Activated naive CD8-positive, alpha-beta T cell treated with anti-CD3 and anti-CD28 coated beads, Interleukin-2, amount 10 ng/mL, durations not matched to agents 7 days and 5 days (primary cell): ENCODE measurements around the gene MAB21L3. TPM values are rescaled to one million over a fixed set of nuclear protein-coding genes. Genes with fewer than 3 reads are reported as not detected.

ENCODE experiments used
- ATAC-seq: fragments of 150-1000 bp; cut with Tn5 transposase; one replicate; pipeline ENCODE4 v1.10.0; 2021; ENCODE audit warnings: low read depth, moderate library complexity
- POLR2A ChIA-PET: fragments of 350-600 bp; sonication (Branson Sonifier 250); formaldehyde crosslinking; loops from one replicate; lab custom pipeline; 2021; ENCODE audit warnings: antibody characterized with exemption; lab: Charles Lee
- DNase-seq: peaks from one replicate; pipeline ENCODE4 v3.0.0; 2021
- H3K27ac Mint-ChIP-seq: one replicate; pipeline ENCODE4 v1.8.0; 2022; ENCODE audit warnings: mild to moderate bottlenecking, mixed read lengths
- H3K27me3 Mint-ChIP-seq: one replicate; pipeline ENCODE4 v1.8.0; 2022; ENCODE audit warnings: mild to moderate bottlenecking, moderate library complexity, mixed read lengths
- H3K36me3 Mint-ChIP-seq: one replicate; pipeline ENCODE4 v1.8.0; 2021; ENCODE audit warnings: mild to moderate bottlenecking, mixed read lengths
- H3K4me1 Mint-ChIP-seq: one replicate; pipeline ENCODE4 v1.8.0; 2021; ENCODE audit warnings: mixed read lengths
- H3K4me3 Mint-ChIP-seq: one replicate; pipeline ENCODE4 v1.8.0; 2022; ENCODE audit warnings: mild to moderate bottlenecking, moderate library complexity, mixed read lengths
- H3K9me3 Mint-ChIP-seq: one replicate; pipeline ENCODE4 v1.8.0; 2021; ENCODE audit warnings: mixed read lengths
- total RNA-seq, 2 experiments: library from RNA; stranded (reverse); gene quantifications; one replicate each; pipeline ENCODE4 v1.2.3, GENCODE V29; 2021

MAB21L3 gene
- not detected for total RNA-seq

DNA sequence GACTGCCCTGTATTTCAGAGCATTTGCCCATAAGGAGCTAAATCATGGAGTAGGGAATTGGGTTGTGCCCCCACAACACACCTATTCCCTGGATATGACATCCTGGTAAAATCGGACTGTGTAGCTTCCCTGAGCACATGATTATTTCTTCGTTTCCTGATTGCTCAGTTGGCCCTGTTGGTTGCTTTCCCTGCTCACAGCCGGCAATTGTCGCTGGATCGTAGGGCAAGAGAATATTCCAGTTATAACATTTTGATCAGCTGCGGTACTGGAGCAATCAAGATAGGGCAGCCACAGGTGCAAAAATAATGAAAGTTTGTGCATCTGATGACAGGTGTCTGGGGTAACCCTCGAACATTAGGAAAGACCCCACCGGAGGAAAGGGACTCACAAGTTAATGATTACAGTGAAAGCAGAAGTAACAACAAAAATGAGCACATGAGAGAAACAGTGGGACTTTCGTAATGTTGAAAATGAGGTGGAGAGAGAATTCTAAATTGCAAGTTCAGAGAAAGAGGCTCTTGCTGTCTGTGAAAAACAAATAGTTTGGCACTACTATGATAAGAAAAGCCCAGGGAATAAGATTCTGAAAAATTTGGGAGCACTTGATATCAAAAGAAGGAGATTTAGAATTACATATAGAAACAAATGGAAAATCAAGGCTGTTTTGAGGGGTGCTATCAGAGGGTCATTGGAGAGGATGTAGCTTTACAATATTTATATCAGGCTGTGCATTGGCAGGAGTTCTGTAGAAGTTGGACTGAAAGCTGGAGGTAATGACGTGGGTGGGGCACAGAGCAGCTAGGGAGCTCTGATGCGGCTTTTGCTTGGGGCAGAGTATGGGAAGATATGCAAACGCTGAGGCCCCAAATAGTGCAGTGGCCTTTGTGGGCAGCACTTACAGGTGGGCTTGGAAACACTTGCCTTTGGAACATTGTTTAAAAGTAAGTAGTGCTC, at the start of gene MAB21L3:
TSS of gene MAB21L3 (plus strand) at position 833 of the 957 bp plus-strand sequence. CDS start 1,217 bp downstream, outside the sequence.
- no peaks in the 10 kb centered on the region for H3K36me3 Mint-ChIP-seq
- H3K27ac Mint-ChIP-seq, result no peak within 1 kb of the TSS
- no peaks in the 10 kb centered on the region for H3K4me1 Mint-ChIP-seq
- H3K9me3 Mint-ChIP-seq, result no peaks in the 10 kb centered on the region
- peaks cover 5% of the 10 kb centered on the region for H3K27me3 Mint-ChIP-seq
- POLR2A ChIA-PET, result no interaction called here
- no peak for DNase-seq
- H3K4me3 Mint-ChIP-seq, result no peak within 1 kb of the TSS
- no peak for ATAC-seq

DNA sequence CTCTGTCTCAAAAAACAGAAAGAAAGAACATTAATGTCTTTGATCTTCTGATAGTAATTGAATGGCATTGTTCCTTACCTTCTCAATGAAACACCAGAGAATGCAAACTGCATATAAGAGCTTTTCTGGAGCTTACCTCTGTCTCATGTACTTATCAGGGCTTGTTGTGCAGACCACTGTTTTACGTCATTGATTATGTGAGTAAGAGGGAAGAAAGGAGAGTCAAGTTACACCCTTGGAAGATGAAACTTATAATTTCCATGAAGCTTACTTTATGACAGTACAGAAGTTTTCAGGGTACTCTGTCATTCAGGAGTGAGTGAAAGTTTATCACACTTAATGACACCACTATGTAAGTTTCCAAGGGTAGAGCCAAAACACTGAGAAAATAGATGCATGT, 49.0 kb upstream of the MAB21L3 start:
- H3K36me3 Mint-ChIP-seq, result peaks cover 1% of the 10 kb centered on the region
- ATAC-seq, result no peak
- H3K27ac Mint-ChIP-seq, result no peak overlapping the region
- no peak for DNase-seq
- POLR2A ChIA-PET, result no interaction called here
- no peak overlapping the region for H3K4me3 Mint-ChIP-seq
- peaks cover 14% of the 10 kb centered on the region for H3K27me3 Mint-ChIP-seq
- H3K4me1 Mint-ChIP-seq, result no peaks in the 10 kb centered on the region
- peaks cover 8% of the 10 kb centered on the region for H3K9me3 Mint-ChIP-seq

GRCh38 chr1:116064616-116065015, 46.6 kb upstream of the MAB21L3 start:
- ATAC-seq, result no peak
- Mint-ChIP-seq H3K4me3 (no peak overlapping the region), H3K27me3 (peaks cover 18% of the 10 kb centered on the region), H3K9me3 (peaks cover 1% of the 10 kb centered on the region), H3K27ac (no peak overlapping the region), H3K36me3 (peaks cover 4% of the 10 kb centered on the region), H3K4me1 (no peaks in the 10 kb centered on the region)
- DNase-seq, result no peak
- POLR2A ChIA-PET, result no interaction called here

DNA sequence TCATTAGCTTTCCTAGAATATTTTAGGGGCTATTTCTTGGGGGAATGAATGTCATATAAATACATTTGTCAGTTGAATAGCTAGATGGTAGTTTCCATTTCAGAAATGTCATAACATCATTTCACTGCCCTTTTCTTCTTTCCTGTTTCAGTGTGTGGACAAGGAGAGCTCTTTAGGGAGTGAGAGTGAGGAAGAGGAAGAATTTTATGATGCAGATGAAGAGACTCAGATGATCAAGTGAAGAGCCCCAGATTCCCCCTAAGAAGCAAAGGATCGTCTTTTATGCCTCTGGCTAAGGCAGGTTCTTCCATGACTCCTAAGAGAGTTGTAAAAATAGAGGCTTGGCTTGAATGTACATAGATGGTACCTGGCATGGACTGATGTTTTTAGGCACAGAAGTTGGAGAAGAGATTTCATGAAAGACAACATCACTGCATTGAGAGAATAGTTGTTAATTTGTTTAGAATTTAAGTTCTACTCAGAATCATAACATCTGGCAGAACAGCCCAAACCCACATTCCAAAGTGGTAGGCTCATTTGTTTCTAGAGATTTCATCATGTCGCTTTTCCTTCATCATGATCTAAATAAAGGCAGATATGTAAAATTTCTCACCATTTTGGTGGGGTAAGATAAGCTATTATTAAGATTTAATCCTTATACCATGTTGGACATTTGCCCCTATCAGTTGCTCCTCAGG, 44.2 kb upstream of the MAB21L3 start:
- Mint-ChIP-seq H3K27me3 (peaks cover 9% of the 10 kb centered on the region), H3K27ac (no peak overlapping the region), H3K9me3 (peaks cover 1% of the 10 kb centered on the region), H3K36me3 (peaks cover 4% of the 10 kb centered on the region), H3K4me3 (no peak overlapping the region), H3K4me1 (no peaks in the 10 kb centered on the region)
- DNase-seq (no peak), ATAC-seq (no peak)
- POLR2A ChIA-PET, result no interaction called here

DNA sequence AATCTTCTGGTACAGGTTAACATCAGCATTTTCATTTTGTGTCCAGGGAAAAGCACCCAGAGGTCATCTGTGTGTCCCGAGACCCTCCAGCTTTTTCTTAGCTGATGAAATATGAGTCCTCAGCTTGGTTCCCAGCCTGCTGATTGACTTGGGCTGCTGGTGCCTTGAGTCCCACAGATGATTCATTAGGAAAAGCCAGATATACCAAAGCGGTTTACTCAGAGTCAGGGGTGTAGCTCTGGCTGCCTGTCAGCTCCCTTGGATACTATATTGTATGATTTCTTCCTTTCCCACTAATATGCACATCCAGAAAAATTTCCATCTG, 43.7 kb upstream of the MAB21L3 start:
- Mint-ChIP-seq H3K27ac (no peak overlapping the region), H3K36me3 (peaks cover 4% of the 10 kb centered on the region), H3K27me3 (peaks cover 8% of the 10 kb centered on the region), H3K9me3 (peaks cover 1% of the 10 kb centered on the region), H3K4me3 (no peak overlapping the region), H3K4me1 (no peaks in the 10 kb centered on the region)
- ATAC-seq (no peak), DNase-seq (no peak)
- POLR2A ChIA-PET, result no interaction called here

GRCh38 chr1:116075575-116075974, 35.6 kb upstream of the MAB21L3 start:
- Mint-ChIP-seq H3K9me3 (no peaks in the 10 kb centered on the region), H3K4me1 (no peaks in the 10 kb centered on the region), H3K4me3 (no peak overlapping the region), H3K27me3 (peaks cover 17% of the 10 kb centered on the region), H3K36me3 (no peaks in the 10 kb centered on the region), H3K27ac (no peak overlapping the region)
- DNase-seq (no peak), ATAC-seq (no peak)
- POLR2A ChIA-PET, result no interaction called here

DNA sequence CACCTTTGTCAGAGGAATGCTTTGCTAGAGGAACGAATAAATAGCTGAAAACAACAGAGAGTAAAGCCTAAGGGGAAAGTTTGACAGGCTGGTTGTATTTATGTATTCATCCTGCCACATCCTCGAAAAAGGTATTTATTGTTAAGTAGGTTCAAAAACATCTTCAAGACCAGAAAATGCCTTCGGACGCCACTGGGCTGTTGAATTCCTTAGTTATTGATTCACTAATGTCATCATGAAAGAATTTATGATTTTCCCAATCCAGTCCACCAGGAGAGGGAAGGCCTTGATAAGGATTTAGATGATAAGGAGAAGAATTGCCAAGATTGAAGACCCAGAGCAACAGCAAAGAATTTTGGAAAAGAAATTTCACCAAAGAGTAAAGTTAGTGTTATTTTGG, 35.2 kb upstream of the MAB21L3 start:
- Mint-ChIP-seq H3K27ac (no peak overlapping the region), H3K4me3 (no peak overlapping the region), H3K27me3 (peaks cover 21% of the 10 kb centered on the region), H3K36me3 (no peaks in the 10 kb centered on the region), H3K9me3 (no peaks in the 10 kb centered on the region), H3K4me1 (no peaks in the 10 kb centered on the region)
- no peak for ATAC-seq
- POLR2A ChIA-PET, result no interaction called here
- DNase-seq, result no peak

- no peaks in the 10 kb centered on the region for H3K4me1 Mint-ChIP-seq
- H3K4me3 Mint-ChIP-seq, result no peak overlapping the region
- no peaks in the 10 kb centered on the region for H3K9me3 Mint-ChIP-seq
- ATAC-seq, result no peak
- H3K27me3 Mint-ChIP-seq, result peaks cover 22% of the 10 kb centered on the region
- no peak for DNase-seq
- POLR2A ChIA-PET, result no interaction called here
- H3K36me3 Mint-ChIP-seq, result no peaks in the 10 kb centered on the region
- H3K27ac Mint-ChIP-seq, result no peak overlapping the region
These were observed 34.4 kb upstream of the MAB21L3 start for GRCh38 chr1:116076831-116077230.

- Mint-ChIP-seq H3K4me1 (no peaks in the 10 kb centered on the region), H3K4me3 (no peak overlapping the region), H3K36me3 (no peaks in the 10 kb centered on the region), H3K27me3 (peaks cover 19% of the 10 kb centered on the region), H3K9me3 (no peaks in the 10 kb centered on the region), H3K27ac (no peak overlapping the region)
- DNase-seq (no peak), ATAC-seq (no peak)
- POLR2A ChIA-PET, result no interaction called here
These were observed 32.4 kb upstream of the MAB21L3 start for GRCh38 chr1:116078699-116079223.

DNA sequence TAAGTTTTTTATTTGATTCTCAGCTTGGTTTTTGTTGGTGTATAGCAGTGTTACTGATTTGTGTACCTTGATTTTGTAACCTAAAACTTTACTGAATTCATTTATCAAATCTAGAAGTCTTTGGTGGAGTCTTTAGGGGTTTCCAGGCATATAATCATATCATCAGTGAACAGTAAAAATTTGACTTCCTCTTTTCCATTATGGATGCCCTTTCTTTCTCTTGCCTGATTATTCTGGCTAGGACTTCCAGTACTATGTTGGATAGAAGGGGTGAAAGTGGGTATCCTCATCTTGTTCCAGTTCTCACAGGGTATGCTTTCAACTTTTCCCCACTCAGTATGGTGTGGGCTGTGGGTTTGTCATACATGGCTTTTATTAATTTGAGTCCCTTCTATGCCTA, 23.6 kb upstream of the MAB21L3 start:
- Mint-ChIP-seq H3K36me3 (no peaks in the 10 kb centered on the region), H3K27me3 (peaks cover 10% of the 10 kb centered on the region), H3K27ac (no peak overlapping the region), H3K9me3 (peaks cover 15% of the 10 kb centered on the region), H3K4me3 (no peak overlapping the region), H3K4me1 (no peaks in the 10 kb centered on the region)
- POLR2A ChIA-PET, result no interaction called here
- DNase-seq (no peak), ATAC-seq (no peak)

DNA sequence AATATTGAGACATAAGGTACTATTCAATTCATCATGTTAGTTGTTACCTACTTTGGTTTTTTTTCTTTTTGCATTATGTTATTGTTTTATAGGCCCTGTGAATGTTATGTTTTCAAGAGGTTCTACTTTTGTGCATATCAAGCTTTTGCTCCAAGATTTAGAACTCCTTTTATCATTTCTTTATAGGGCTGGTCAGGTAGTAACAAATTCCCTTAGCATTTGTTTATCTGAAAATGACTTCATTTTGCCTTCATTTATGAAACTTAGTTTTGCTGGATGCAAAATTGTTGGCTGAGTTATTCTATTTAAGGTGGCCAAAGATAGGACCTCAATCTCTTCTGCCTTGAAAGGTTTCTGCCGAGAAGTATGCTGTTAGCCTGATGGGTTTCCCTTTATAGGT, 21.3 kb upstream of the MAB21L3 start:
- peaks cover 19% of the 10 kb centered on the region for H3K27me3 Mint-ChIP-seq
- H3K4me1 Mint-ChIP-seq, result no peaks in the 10 kb centered on the region
- H3K9me3 Mint-ChIP-seq, result peaks cover 15% of the 10 kb centered on the region
- POLR2A ChIA-PET, result no interaction called here
- no peak for ATAC-seq
- H3K27ac Mint-ChIP-seq, result no peak overlapping the region
- no peak overlapping the region for H3K4me3 Mint-ChIP-seq
- no peaks in the 10 kb centered on the region for H3K36me3 Mint-ChIP-seq
- DNase-seq, result no peak

DNA sequence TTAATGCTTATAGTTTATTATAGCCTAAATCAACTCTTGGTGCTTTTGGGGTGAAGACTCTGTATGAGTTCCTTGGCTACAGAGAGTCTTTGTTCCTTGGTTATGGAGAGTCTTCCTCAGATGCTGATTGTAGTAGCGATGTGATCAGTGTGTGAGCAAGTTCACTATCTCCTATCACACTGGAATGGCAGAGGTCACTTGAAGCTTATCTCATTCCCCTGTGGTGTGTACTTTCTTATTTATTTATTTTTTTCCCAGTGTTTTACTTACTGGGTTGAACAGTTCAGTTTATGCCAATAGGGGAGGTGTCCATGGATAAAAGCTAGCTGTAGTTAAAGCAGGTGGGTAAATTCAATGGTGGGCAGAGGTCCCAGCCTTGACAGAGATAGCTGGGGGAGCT, 20.1 kb upstream of the MAB21L3 start:
- Mint-ChIP-seq H3K27me3 (peaks cover 22% of the 10 kb centered on the region), H3K4me3 (no peak overlapping the region), H3K27ac (no peak overlapping the region), H3K9me3 (peaks cover 15% of the 10 kb centered on the region), H3K4me1 (no peaks in the 10 kb centered on the region), H3K36me3 (no peaks in the 10 kb centered on the region)
- POLR2A ChIA-PET, result no interaction called here
- no peak for ATAC-seq
- DNase-seq, result no peak

- H3K36me3 Mint-ChIP-seq, result peaks cover 2% of the 10 kb centered on the region
- H3K4me1 Mint-ChIP-seq, result no peaks in the 10 kb centered on the region
- peaks cover 17% of the 10 kb centered on the region for H3K9me3 Mint-ChIP-seq
- no peak for DNase-seq
- ATAC-seq, result no peak
- H3K4me3 Mint-ChIP-seq, result no peak overlapping the region
- POLR2A ChIA-PET, result no interaction called here
- H3K27me3 Mint-ChIP-seq, result peaks cover 19% of the 10 kb centered on the region
- H3K27ac Mint-ChIP-seq, result no peak overlapping the region
These were observed 18.3 kb upstream of the MAB21L3 start for GRCh38 chr1:116092752-116093489.
